Transverse colon (tissue), 4 donors: ENCODE data around the gene UMODL1. TPM values are rescaled to one million over a fixed set of nuclear protein-coding genes. Genes with fewer than 3 reads are reported as not detected.

Experiments
- DNase-seq: peaks from one replicate; pipeline ENCODE4 v3.0.0-alpha.2; 2019
- H3K27ac ChIP-seq, 4 donors: fragments of 200-600 bp; sonication (generic); 2 replicates each; pipeline ENCODE4 v1.5.1; 2016 to 2018; ENCODE audit warnings: inconsistent platforms in 4 of 4
- H3K27me3 ChIP-seq: fragments of 200-600 bp; sonication (generic); 2 replicates; pipeline ENCODE4 v1.5.1; 2017; ENCODE audit warnings: inconsistent platforms
- H3K36me3 ChIP-seq, 4 donors: fragments of 200-600 bp; sonication (generic); 2 replicates each; pipeline ENCODE4 v1.5.1; 2017 to 2019; ENCODE audit warnings: inconsistent platforms in 4 of 4
- H3K4me1 ChIP-seq, 4 donors: fragments of 200-600 bp; sonication (generic); 2 replicates each; pipeline ENCODE4 v1.5.1; 2017 to 2020; ENCODE audit warnings: inconsistent platforms in 4 of 4
- H3K4me3 ChIP-seq, 4 donors: fragments of 200-600 bp; sonication (generic); 1 replicate in 1 of 4; 2 replicates in 3 of 4; pipeline versions ENCODE4 v1.5.1 to v1.6.1; 2017 to 2019; ENCODE audit warnings: inconsistent platforms in 4 of 4
- H3K9me3 ChIP-seq, 2 donors: fragments of 200-600 bp; sonication (generic); 2 replicates each; pipeline ENCODE4 v1.5.1; 2017 to 2019; ENCODE audit warnings: inconsistent platforms in 2 of 2
- EP300 ChIP-seq: sonication (generic); formaldehyde crosslinking; IDR thresholded peaks from one replicate; pipeline ENCODE4 v1.6.1; 2017; ENCODE audit warnings: antibody characterized with exemption, low read depth
- POLR2A ChIP-seq: fragments of 450-650 bp; IDR thresholded peaks from one replicate; pipeline ENCODE4 v1.6.1; 2016; ENCODE audit warnings: antibody characterized with exemption, mild to moderate bottlenecking, moderate library complexity
- POLR2AphosphoS5 ChIP-seq, 3 donors: sonication (generic); formaldehyde crosslinking; IDR thresholded peaks; one replicate each; pipeline ENCODE4 v1.6.1; 2016; ENCODE audit warnings: antibody characterized with exemption in 3 of 3
- WGBS, 2 donors: methylation state at CpG; one replicate each; pipeline ENCODE4 v1.1.5; 2018; ENCODE audit warnings: low coverage in 1 of 2; 5-methylcytosine and 5-hydroxymethylcytosine counted together
- in situ Hi-C, 4 donors: fragments of 200-750 bp; cut with MboI; loops; one replicate each; pipeline versions ENCODE4 v1.15.0 to v1.15.1; 2017; ENCODE audit warnings: low sequenced_read_pairs in 3 of 4, low pct_ligation_motif_present in 1 of 4, low pct_unique_long_range_greater_than_20kb in 1 of 4
- intact Hi-C: fragments of 100-400 bp; cut with DNase I; formaldehyde crosslinking; loops from one replicate; pipeline ENCODE4 v1.15.1; 2023; ENCODE audit warnings: low total_unique reads
- total RNA-seq, 4 donors: library from RNA; depleted of rRNA; stranded (reverse); fragments of >200 nt; gene quantifications; one replicate each; pipeline ENCODE4 v1.1.0, GENCODE V29; 2016
- TF ChIP-seq, protein P1 (sequence below), 5 experiments: fragments of 200-600 bp in 3 of 5; fragments of 450-650 bp in 2 of 5; sonication (generic) in 3 of 5; IDR thresholded peaks; 1 replicate in 2 of 5; 2 replicates in 3 of 5; pipeline ENCODE4 v1.5.1; 2016 to 2017; ENCODE audit warnings: antibody characterized with exemption in 5 of 5, inconsistent platforms in 3 of 5, mild to moderate bottlenecking in 2 of 5, moderate library complexity in 1 of 5

UMODL1 gene
- total RNA-seq, 4 donors from 2014 or later = 0.16 to 3.2 (median 0.68) TPM; not detected in 1

DNA sequence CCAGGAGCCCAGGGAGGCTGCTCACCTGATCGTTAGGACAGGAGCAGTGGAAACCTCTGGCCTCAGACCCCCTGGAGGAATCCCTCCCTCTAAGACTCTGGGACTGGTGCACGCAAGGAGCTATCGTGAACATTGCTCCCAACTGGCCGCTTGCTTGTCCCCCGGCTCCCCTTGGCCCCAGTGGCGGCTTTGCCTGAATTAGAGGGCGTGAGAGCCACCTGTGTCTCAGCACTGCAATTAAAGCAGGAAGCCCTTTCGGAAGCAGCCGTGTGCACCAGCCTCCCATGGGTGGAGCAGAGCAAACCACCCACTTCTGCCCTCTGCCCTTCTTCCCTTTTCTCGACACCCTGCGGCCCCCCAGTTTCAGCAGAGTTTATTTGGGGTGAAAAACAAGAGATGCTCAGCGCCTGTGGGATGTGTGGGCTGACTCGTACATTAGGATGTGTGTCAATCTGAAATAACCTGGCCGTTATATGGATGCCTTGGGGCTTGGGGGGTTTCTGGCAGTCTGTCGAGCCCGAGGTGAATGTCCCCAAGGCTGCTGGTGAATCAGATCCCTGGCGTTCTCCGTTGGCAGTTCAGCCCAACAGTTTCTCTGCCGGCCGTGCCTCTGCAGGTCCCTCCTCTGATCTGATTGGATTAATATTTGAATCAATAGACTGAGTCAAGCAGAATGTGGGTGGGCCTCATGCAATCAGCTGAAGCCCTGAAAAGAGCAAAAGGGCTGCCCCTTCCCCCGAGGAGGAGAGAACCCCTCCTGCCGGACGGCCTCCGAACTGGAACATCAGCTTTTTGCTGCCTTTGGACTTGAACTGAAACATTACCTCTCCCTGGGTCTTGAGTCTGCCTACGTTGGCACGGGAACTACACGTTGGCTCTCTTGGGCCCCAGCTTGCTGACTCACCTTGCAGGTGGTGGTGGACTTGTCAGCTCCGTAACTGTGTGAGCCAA, 7.3 kb upstream of the UMODL1 start:
- Histone ChIP-seq H3K9me3 (no peaks in the 10 kb centered on the region), H3K36me3 (no peaks in the 10 kb centered on the region), H3K4me3 (peak overlapping the region in 1 of 4 donors; percentile 32), H3K27me3 (no peaks in the 10 kb centered on the region), H3K4me1 (peaks cover 8 to 26% (median 15%) of the 10 kb centered on the region in 4 donors), H3K27ac (peak overlapping the region; percentile 21 to 73 (median 67))
- peak; percentile 71 for DNase-seq
- WGBS, 2 donors = 38 to 41% methylated on average over 3 to 27 of the region's 28 CpGs
- peak in 2 of 3 donors; percentile 13 to 16 for TF ChIP-seq POLR2AphosphoS5 (IDR thresholded peaks at IDR 0.05)
- TF ChIP-seq, protein P1, sequence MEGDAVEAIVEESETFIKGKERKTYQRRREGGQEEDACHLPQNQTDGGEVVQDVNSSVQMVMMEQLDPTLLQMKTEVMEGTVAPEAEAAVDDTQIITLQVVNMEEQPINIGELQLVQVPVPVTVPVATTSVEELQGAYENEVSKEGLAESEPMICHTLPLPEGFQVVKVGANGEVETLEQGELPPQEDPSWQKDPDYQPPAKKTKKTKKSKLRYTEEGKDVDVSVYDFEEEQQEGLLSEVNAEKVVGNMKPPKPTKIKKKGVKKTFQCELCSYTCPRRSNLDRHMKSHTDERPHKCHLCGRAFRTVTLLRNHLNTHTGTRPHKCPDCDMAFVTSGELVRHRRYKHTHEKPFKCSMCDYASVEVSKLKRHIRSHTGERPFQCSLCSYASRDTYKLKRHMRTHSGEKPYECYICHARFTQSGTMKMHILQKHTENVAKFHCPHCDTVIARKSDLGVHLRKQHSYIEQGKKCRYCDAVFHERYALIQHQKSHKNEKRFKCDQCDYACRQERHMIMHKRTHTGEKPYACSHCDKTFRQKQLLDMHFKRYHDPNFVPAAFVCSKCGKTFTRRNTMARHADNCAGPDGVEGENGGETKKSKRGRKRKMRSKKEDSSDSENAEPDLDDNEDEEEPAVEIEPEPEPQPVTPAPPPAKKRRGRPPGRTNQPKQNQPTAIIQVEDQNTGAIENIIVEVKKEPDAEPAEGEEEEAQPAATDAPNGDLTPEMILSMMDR (IDR thresholded peaks at IDR 0.05) = no peak
- intact Hi-C loops = no loop called here
- in situ Hi-C loops = no loop called here

GRCh38 chr21:42066521-42066920, 4.6 kb upstream of the UMODL1 start:
- in situ Hi-C loops (no loop called here), intact Hi-C loops (no loop called here)

DNA sequence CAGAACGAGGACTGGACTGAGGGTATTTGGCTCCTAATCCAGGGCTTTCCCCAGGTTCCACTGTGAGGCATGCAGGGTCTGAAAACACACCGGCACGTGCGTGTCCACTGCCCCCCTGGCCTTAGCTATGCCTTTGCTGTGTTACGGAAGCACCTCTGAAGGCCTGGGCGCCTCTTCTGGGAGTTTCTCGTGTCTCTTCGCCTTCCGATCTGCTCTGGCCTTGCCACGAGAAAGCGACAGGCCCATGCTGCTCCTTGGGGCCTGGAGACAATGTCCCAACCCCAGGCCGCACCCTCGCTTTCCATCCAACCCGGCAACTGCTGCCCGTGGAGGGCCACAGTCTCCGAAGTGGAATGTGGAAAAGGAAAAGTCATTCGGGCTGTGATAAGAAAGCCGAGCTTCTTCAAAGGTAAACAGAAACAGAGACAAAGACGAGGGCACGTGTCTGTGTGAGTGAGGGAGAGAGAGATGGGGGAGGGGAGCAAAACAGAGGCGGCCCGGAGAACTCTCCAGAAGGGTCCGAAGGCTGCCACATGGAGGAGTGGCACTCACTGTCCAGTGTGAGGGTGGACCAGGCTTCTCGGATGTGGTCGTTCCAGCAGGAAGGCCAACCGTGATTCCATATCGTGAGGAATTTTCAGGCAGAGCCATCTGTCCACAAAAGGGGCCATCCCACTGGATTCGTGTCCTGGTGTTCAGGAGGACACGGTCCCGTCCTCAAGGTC, 3.4 kb upstream of the UMODL1 start:
- no peak overlapping the region for H3K4me3 ChIP-seq
- H3K36me3 ChIP-seq = no peaks in the 10 kb centered on the region
- intact Hi-C loops (no loop called here), in situ Hi-C loops (no loop called here)
- WGBS, 2 donors = 80 to 83% methylated on average over 6 to 30 of the region's 30 CpGs
- no peak for TF ChIP-seq POLR2AphosphoS5 (IDR thresholded peaks at IDR 0.05)
- no peak for TF ChIP-seq EP300
- TF ChIP-seq, protein P1 (IDR thresholded peaks at IDR 0.05) = no peak
- TF ChIP-seq POLR2A = no peak
- H3K27ac ChIP-seq = no peak overlapping the region
- no peaks in the 10 kb centered on the region for H3K27me3 ChIP-seq
- peaks cover 8 to 19% (median 15%) of the 10 kb centered on the region in 4 donors for H3K4me1 ChIP-seq
- H3K9me3 ChIP-seq = no peaks in the 10 kb centered on the region
- DNase-seq = no peak

More at GRCh38 chr21:42066521-42066920, 4.6 kb upstream of the UMODL1 start:
- H3K4me3 ChIP-seq = no peak overlapping the region
- no peaks in the 10 kb centered on the region for H3K9me3 ChIP-seq
- H3K4me1 ChIP-seq = peaks cover 8 to 22% (median 15%) of the 10 kb centered on the region in 4 donors
- no peaks in the 10 kb centered on the region for H3K27me3 ChIP-seq
- no peak for DNase-seq
- WGBS, 2 donors = 85 to 100% methylated on average over 2 to 4 of the region's 4 CpGs
- TF ChIP-seq, protein P1 (IDR thresholded peaks at IDR 0.05) = no peak
- TF ChIP-seq EP300 (no peak), POLR2A (no peak), POLR2AphosphoS5 (IDR thresholded peaks at IDR 0.05) (no peak)
- H3K36me3 ChIP-seq = no peaks in the 10 kb centered on the region
- no peak overlapping the region for H3K27ac ChIP-seq

DNA sequence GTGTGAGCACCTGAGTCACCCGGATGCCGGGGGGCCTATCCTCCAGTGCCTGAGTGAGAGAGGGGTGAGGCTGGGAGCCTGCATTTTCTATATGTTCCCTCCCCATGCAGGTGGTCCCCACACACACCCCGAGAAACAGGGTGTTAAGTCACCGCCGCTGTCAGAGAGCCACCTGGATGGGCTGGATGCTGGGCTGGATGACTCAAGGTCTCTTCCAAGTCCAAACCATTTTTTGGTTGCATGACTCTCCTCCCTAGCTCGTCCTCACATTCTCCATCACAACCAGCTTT, 2.9 kb upstream of the UMODL1 start:
- Histone ChIP-seq H3K27me3 (no peaks in the 10 kb centered on the region), H3K4me3 (no peak overlapping the region), H3K9me3 (no peaks in the 10 kb centered on the region), H3K27ac (no peak overlapping the region), H3K4me1 (peaks cover 3 to 14% (median 10%) of the 10 kb centered on the region in 4 donors), H3K36me3 (no peaks in the 10 kb centered on the region)
- TF ChIP-seq EP300 = no peak
- no peak for TF ChIP-seq POLR2A
- TF ChIP-seq, protein P1 (IDR thresholded peaks at IDR 0.05) = no peak
- TF ChIP-seq POLR2AphosphoS5 (IDR thresholded peaks at IDR 0.05) = no peak
- intact Hi-C loops (no loop called here), in situ Hi-C loops (no loop called here)
- no peak for DNase-seq
- WGBS, 2 donors = 89% methylated on average over 6 of the region's 6 CpGs; no CpG with 5 or more reads in 1 of the 2 donors
